HG03097 (cell line): ENCODE measurements around the gene MICU1.
"Not testable (repeated sequence)": the region's sequence is repeated elsewhere in the genome, so short reads cannot be mapped to it uniquely, and the experiment has no call there.

ENCODE experiments used
- ATAC-seq: cut with Tn5 transposase; IDR thresholded peaks from one replicate; pipeline ENCODE4 v1.9.1; 2021; ENCODE audit not compliant: unreplicated experiment, low FRiP score

The MICU1 gene

DNA sequence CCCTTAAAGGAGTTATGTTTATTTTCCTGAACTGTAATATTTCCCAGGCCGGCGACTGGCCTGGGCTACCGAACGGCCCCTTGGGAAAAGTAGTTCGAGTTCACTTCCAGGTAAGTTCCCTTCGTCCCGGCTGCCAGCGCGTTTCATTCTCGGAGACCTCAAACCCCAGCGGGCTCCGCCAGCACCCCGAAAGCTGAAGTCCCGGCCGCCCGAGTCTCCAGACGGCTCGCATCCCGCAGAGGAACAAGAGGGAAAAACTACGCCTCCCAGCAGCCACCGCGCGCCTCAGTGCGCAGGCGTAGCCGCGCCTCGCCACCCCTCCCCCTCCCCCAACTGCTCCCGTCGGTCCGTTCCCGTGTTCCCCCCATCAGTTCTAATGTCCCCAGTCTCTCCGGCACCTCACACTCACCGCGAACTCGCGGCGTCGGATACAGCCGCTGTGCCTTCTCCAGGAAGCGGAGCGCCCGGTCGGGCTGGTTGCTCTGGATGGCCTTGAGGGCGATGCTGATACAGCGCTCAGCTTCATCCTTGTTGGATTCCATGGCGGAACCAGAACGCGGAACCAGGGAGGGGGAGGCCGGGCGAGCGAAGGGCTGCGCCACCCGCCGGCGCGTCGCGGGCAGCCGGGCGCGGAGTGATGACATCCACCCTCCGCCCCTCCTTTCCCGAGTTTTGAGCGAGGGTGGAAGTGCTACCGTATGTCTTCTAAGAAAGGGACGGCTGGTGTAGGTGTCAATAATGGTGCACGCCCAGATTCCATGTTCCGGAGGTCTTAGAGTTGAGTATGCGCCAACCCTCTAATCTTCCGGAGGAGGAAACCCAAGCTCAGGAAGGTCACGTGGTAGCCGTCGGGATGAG is 271.3 kb downstream of the MICU1 start, which contains the start of gene DNAJB12:
Gene DNAJB12 (minus strand): TSS at position 564 of the 858 bp plus-strand sequence. CDS start 22 bp downstream, at position 542.
- ATAC-seq: peak; percentile 66

DNA sequence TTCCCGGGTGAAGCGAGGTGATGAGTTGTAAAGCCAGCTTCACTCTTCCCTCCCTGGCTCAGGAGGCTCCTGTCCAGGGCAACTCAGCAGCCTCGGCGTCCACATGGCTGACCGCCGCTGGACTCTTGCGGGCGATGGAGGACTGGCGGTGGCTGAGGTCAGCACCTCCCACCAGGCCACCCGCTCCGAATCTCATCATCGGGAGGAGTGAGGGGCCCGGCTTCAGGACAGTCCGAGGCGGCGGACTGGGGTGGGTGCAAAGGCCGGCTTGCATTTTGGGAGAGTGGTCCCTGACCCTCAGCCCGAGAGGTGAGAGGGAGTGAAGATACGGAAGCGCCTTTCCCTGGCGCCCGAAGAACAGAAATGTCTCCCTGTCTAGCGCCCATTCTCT is 271.9 kb downstream of the MICU1 start:
- ATAC-seq: peak; percentile 8

- ATAC-seq: no peak
These were observed 272.6 kb downstream of the MICU1 start for GRCh38 chr10:72353028-72353964.

DNA sequence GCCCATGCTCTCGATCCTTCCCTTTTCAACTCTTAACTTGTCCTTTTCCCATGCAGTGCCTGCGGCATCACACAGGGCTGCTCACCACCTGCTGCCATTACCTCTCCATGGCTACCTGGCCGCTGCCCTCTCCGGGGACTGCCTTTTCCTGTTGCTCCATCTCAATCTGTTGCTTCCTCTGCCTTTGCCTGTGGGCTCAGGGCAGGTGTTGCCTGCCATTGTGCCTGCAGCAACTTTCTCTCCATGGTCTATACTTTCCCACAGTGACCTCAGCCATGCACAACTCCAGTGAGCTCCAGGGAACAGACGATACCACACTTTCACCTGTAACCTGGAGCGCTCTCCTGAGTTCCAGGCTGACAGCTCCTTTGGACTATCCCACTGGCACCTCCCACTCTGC is 274.4 kb downstream of the MICU1 start:
- ATAC-seq: no peak

GRCh38 chr10:72349438-72349837 is 276.4 kb downstream of the MICU1 start:
- ATAC-seq: no peak

GRCh38 chr10:72348282-72348681 is 277.6 kb downstream of the MICU1 start:
- no peak for ATAC-seq

GRCh38 chr10:72346117-72346516 is 279.8 kb downstream of the MICU1 start:
- not testable (repeated sequence) for ATAC-seq

GRCh38 chr10:72344932-72345331 is 280.9 kb downstream of the MICU1 start:
- no peak for ATAC-seq

DNA sequence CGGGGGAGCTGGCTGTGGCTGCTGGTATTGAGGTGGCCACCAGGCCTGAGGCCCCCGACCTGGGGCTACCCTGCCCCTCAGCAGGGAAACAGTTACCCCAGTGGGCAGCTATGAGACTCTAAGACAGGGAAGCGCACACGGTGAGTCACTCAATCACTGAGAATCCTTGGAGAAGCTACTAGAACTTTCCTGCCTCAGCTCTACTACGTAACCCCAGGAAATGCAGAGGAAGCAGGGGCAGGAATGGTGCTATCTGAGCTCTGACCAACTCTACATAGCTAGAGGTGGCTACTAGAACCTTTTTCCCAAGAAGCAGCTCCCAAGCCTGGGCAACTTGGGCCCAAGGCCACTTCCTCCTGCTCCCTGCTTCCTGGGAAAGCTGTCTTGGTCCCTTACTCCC is 283.0 kb downstream of the MICU1 start:
- no peak for ATAC-seq

- ATAC-seq: no peak
These were observed 285.2 kb downstream of the MICU1 start for GRCh38 chr10:72340510-72341261.

DNA sequence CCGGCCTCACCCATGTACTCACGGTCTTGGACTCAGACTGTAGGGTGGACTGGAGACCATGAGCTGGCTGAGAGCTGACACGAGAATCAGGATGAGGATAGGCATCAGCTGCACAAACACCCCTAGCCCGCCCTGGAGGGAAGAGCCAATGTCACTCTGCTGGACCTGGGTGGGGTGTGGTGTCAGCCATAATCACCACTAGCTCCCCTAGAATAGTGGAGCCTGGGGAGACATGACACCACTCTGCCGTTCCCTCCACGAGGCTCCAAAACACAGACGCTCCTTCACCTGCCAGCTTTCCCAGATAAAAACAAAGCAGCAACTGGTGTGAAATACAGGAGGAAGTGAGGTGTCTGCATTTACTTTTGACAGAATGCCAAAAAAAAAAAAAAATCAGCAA is 287.7 kb downstream of the MICU1 start:
- no peak for ATAC-seq

DNA sequence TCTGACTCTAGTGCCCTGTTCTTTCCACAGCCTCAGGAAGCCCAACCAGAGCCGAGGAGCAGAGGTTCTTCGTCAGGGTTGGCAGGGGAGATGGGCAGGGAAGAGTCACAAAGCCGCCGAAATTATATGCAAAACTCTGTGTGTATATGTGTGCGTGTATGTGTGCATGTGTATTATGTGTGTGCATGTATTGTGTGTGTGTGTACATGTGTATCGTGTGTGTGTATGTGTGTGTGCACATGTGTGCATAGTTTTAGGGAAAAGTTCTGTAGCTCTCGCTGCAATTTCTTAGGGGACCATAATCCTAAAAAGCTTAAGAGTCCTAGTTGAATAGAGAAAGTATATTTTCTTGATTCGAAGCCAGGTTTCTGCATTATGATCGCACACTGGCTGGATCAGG is 288.2 kb downstream of the MICU1 start:
- no peak for ATAC-seq

DNA sequence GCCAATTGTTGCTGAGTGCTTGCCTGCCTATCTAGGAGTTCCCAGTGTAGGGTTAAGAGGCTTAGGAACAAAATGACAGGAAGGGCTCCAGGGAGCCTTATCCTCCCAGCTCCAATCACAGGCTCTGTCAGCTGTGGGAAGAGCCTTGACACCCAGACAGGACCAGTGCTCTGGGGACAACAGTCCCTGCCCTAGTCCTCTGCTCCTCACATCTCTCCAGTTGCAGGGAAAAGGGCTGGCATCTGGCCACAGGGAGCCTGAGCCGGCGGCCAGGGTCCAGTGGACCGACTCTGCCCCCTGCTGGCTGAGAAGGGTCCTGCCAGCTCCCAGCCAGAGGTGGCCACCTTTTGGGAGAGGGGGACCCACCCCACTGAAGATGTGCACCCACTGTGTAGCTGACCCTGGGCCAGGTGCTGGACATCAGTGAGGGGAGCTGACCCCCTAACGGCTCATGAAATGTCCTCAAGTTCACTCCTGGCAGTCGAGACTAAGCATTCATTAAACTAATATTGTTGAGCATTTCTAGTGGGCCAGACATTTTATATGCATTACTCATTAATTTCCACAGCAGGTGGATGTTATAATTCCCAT is 288.7 kb downstream of the MICU1 start:
- no peak for ATAC-seq

DNA sequence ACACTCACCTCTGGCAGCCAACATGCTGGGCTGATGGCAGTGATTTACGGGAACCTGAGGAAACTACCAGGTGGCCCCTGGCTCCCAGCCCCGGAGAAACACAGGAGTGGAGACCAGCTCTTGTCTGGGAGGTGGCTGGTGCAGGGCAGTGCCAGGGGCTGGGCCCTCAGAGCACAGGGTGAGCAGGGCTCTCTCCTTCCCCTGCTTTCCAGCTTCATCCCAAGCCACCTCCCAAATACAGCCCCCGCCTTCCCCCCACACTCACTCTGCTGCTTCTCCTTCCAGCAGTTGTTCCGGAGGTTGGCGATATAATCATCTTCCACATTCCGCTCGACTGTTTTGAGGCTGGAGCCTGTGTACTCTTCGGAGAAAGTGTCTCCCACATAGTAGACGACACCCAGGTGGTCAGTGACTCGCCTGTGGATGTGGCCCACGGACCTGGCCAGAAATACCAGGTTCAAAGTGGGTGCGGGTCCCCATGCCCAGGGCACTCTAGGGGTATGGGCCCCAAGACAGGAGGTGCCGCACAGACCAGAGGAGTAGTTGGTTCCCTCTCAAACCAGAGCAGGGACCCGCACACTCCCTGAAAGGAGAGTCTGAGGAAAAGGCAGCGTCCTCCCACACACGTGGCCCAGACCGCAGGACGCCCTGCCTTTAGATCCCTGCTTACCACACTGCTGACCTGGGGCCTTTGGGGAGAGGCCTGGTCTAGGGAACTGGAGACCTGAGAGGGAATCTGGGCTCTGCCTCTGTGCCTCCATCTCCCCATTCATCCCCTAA is 289.4 kb downstream of the MICU1 start:
- no peak for ATAC-seq

DNA sequence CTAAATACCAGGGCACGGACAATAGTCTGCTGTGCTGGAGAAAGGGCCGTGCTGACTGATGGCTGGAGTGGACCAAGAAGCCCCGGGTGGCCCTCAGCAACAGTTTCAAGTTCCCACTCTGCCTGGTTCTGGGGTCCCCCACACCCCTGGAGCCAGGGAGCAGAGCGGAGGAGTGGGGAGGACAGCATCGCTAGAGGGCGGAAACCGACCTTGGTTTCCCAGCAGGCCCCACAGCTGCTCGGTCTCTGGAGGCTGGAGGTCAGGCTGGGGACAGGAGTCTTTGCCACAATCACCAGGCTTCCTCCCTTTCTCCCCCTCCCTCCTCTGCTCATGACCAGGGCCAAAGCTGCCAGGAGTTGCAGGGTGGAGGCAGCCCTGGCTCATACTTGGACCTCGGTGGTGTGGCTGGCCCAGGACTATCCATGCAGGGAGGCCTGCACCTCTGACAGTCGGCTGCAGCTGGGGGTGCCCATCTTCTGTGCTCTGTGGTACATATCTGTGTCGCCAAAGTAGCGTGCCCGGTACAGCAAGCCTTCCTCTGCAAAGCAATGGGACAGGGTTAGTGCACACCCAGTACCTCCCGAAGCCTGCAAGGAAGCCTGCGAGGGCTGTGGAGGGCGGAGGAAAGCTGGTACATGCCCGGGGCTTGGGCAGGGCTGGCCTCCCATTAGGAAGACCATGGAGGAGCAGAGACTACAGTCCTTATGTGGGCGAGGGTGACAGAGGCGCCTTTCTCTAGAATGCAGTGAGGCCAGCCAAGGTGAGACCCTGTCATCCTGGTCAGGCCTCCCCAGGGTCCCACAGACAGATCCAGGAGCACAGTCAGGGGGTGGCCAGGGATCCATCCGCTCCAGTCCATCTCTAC is 290.3 kb downstream of the MICU1 start:
- peak; percentile 27 for ATAC-seq

DNA sequence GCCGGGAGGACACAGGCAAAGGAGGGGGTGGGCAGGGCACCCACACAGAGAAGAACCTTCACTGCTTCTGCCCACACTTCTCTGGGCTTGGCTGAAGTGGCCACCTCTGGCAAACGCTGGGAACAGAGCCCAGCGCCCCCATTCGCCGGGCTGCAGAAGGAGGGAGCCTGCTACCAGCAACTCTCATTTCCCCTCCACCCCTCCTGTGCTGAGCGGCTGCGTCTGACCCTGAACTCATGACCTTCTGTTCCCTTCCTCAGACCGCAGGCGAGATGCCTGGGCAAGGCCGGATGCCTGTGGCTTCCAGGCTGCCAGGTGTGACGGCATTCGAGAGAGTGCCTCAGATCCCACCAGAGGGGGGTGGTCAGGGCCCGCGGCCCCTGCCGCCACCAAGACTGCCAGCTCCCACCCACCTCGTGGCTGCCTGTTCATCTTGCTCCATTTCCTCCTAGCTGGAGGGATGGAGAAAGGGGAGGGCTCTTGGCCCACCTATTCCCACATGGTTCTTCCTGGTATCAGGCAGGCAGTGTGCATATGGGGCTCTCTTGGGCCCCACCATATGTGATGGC is 291.0 kb downstream of the MICU1 start:
- peak; percentile 52 for ATAC-seq

- no peak for ATAC-seq
These were observed 291.6 kb downstream of the MICU1 start for GRCh38 chr10:72334196-72334824.
